ENCODE measurements around the gene MIB1.
A peak's percentile ranks its signal among the peaks of the same experiment; 100 is the strongest.
"Not testable (repeated sequence)": the region's sequence is repeated elsewhere in the genome, so short reads cannot be mapped to it uniquely, and the experiment has no call there.

The MIB1 gene

GRCh38 chr18:21740538-21741311 lies at the start of gene MIB1:
TSS of gene MIB1 (plus strand) at chr18:21740792. CDS start at chr18:21741584, 792 bp downstream.
- peaks cover 11% of the 10 kb centered on the region for H3K36me3 Mint-ChIP-seq (ENCODE audit: low read depth)
- peaks cover 15% of the 10 kb centered on the region for H3K9me3 Mint-ChIP-seq
- peaks cover 14% of the 10 kb centered on the region for H3K27me3 Mint-ChIP-seq (ENCODE audit: low read depth)
- H3K27ac Mint-ChIP-seq = peak within 1 kb of the TSS; percentile 93
- peak within 1 kb of the TSS; percentile 96 for H3K4me3 Mint-ChIP-seq
- peaks cover 27% of the 10 kb centered on the region for H3K4me1 Mint-ChIP-seq (ENCODE audit: low read depth)

- no peak overlapping the region for H3K27ac Mint-ChIP-seq
- H3K4me1 Mint-ChIP-seq (ENCODE audit: low read depth) = peaks cover 6% of the 10 kb centered on the region
- H3K4me3 Mint-ChIP-seq = no peak overlapping the region
- H3K9me3 Mint-ChIP-seq = peaks cover 6% of the 10 kb centered on the region
- no peaks in the 10 kb centered on the region for H3K27me3 Mint-ChIP-seq (ENCODE audit: low read depth)
- H3K36me3 Mint-ChIP-seq (ENCODE audit: low read depth) = peaks cover 58% of the 10 kb centered on the region
Measured at GRCh38 chr18:21693322-21693721, 47.3 kb upstream of the MIB1 start.

GRCh38 chr18:21700528-21701075 lies 40.0 kb upstream of the MIB1 start:
- H3K36me3 Mint-ChIP-seq (ENCODE audit: low read depth) = peaks cover 32% of the 10 kb centered on the region
- H3K27me3 Mint-ChIP-seq (ENCODE audit: low read depth) = no peaks in the 10 kb centered on the region
- H3K4me1 Mint-ChIP-seq (ENCODE audit: low read depth) = peaks cover 23% of the 10 kb centered on the region
- H3K9me3 Mint-ChIP-seq = no peaks in the 10 kb centered on the region
- no peak overlapping the region for H3K27ac Mint-ChIP-seq
- H3K4me3 Mint-ChIP-seq = no peak overlapping the region

GRCh38 chr18:21701621-21702020 lies 39.0 kb upstream of the MIB1 start:
- Mint-ChIP-seq H3K36me3 (ENCODE audit: low read depth) (peaks cover 28% of the 10 kb centered on the region), H3K4me3 (no peak overlapping the region), H3K27ac (no peak overlapping the region), H3K9me3 (no peaks in the 10 kb centered on the region), H3K27me3 (ENCODE audit: low read depth) (no peaks in the 10 kb centered on the region), H3K4me1 (ENCODE audit: low read depth) (peaks cover 26% of the 10 kb centered on the region)

- no peaks in the 10 kb centered on the region for H3K27me3 Mint-ChIP-seq (ENCODE audit: low read depth)
Measured at GRCh38 chr18:21702602-21703001, 38.0 kb upstream of the MIB1 start.

GRCh38 chr18:21703241-21703820 lies 37.3 kb upstream of the MIB1 start:
- no peaks in the 10 kb centered on the region for H3K9me3 Mint-ChIP-seq
- H3K27ac Mint-ChIP-seq = peak overlapping the region; percentile 98
- peak overlapping the region; percentile 99 for H3K4me3 Mint-ChIP-seq
- H3K4me1 Mint-ChIP-seq (ENCODE audit: low read depth) = peaks cover 26% of the 10 kb centered on the region
- H3K27me3 Mint-ChIP-seq (ENCODE audit: low read depth) = no peaks in the 10 kb centered on the region
- H3K36me3 Mint-ChIP-seq (ENCODE audit: low read depth) = peaks cover 24% of the 10 kb centered on the region

More at GRCh38 chr18:21702602-21703001, 38.0 kb upstream of the MIB1 start:
- Mint-ChIP-seq H3K4me3 (peak overlapping the region; percentile 99), H3K9me3 (no peaks in the 10 kb centered on the region), H3K4me1 (ENCODE audit: low read depth) (peaks cover 26% of the 10 kb centered on the region), H3K27ac (peak overlapping the region; percentile 59), H3K36me3 (ENCODE audit: low read depth) (peaks cover 28% of the 10 kb centered on the region)

GRCh38 chr18:21704603-21705364 lies 35.8 kb upstream of the MIB1 start, which contains the start of gene ABHD3:
TSS of gene ABHD3 (minus strand) at chr18:21704774. CDS start at chr18:21704665, 109 bp downstream.
- Mint-ChIP-seq H3K4me1 (ENCODE audit: low read depth) (peaks cover 31% of the 10 kb centered on the region), H3K27me3 (ENCODE audit: low read depth) (no peaks in the 10 kb centered on the region), H3K9me3 (no peaks in the 10 kb centered on the region), H3K4me3 (peak within 1 kb of the TSS; percentile 99), H3K27ac (peak within 1 kb of the TSS; percentile 98), H3K36me3 (ENCODE audit: low read depth) (peaks cover 13% of the 10 kb centered on the region)

GRCh38 chr18:21706386-21706865 lies 34.2 kb upstream of the MIB1 start:
- Mint-ChIP-seq H3K4me3 (no peak overlapping the region), H3K27ac (no peak overlapping the region), H3K4me1 (ENCODE audit: low read depth) (peaks cover 31% of the 10 kb centered on the region), H3K27me3 (ENCODE audit: low read depth) (no peaks in the 10 kb centered on the region), H3K36me3 (ENCODE audit: low read depth) (peaks cover 10% of the 10 kb centered on the region), H3K9me3 (no peaks in the 10 kb centered on the region)

- not testable (repeated sequence) for H3K4me3 Mint-ChIP-seq; H3K27me3 Mint-ChIP-seq (ENCODE audit: low read depth); H3K36me3 Mint-ChIP-seq (ENCODE audit: low read depth); H3K27ac Mint-ChIP-seq; H3K9me3 Mint-ChIP-seq
- peaks cover 29% of the 10 kb centered on the region for H3K4me1 Mint-ChIP-seq (ENCODE audit: low read depth)
Measured at GRCh38 chr18:21707130-21707529, 33.5 kb upstream of the MIB1 start.

- Mint-ChIP-seq H3K4me1 (ENCODE audit: low read depth) (peaks cover 9% of the 10 kb centered on the region), H3K27ac (no peak overlapping the region), H3K36me3 (ENCODE audit: low read depth) (no peaks in the 10 kb centered on the region), H3K9me3 (peaks cover 17% of the 10 kb centered on the region), H3K4me3 (no peak overlapping the region), H3K27me3 (ENCODE audit: low read depth) (peaks cover 10% of the 10 kb centered on the region)
Measured at GRCh38 chr18:21714474-21714873, 26.1 kb upstream of the MIB1 start.

GRCh38 chr18:21722687-21723086 lies 17.9 kb upstream of the MIB1 start:
- no peak overlapping the region for H3K4me3 Mint-ChIP-seq
- no peak overlapping the region for H3K27ac Mint-ChIP-seq
- peaks cover 3% of the 10 kb centered on the region for H3K4me1 Mint-ChIP-seq (ENCODE audit: low read depth)
- H3K36me3 Mint-ChIP-seq (ENCODE audit: low read depth) = peaks cover 2% of the 10 kb centered on the region
- H3K27me3 Mint-ChIP-seq (ENCODE audit: low read depth) = peaks cover 4% of the 10 kb centered on the region
- peaks cover under 1% of the 10 kb centered on the region for H3K9me3 Mint-ChIP-seq

GRCh38 chr18:21725201-21725600 lies 15.4 kb upstream of the MIB1 start:
- Mint-ChIP-seq H3K27me3 (ENCODE audit: low read depth) (peaks cover 3% of the 10 kb centered on the region), H3K9me3 (no peaks in the 10 kb centered on the region), H3K4me3 (no peak overlapping the region), H3K27ac (no peak overlapping the region), H3K4me1 (ENCODE audit: low read depth) (peaks cover 3% of the 10 kb centered on the region), H3K36me3 (ENCODE audit: low read depth) (peaks cover 2% of the 10 kb centered on the region)

GRCh38 chr18:21727702-21728101 lies 12.9 kb upstream of the MIB1 start:
- Mint-ChIP-seq H3K36me3 (ENCODE audit: low read depth) (peaks cover 2% of the 10 kb centered on the region), H3K27me3 (ENCODE audit: low read depth) (peaks cover 3% of the 10 kb centered on the region), H3K4me3 (no peak overlapping the region), H3K9me3 (no peaks in the 10 kb centered on the region), H3K27ac (no peak overlapping the region), H3K4me1 (ENCODE audit: low read depth) (peaks cover 3% of the 10 kb centered on the region)

GRCh38 chr18:21733011-21733410 lies 7.6 kb upstream of the MIB1 start:
- Mint-ChIP-seq H3K4me1 (ENCODE audit: low read depth) (no peaks in the 10 kb centered on the region), H3K4me3 (no peak overlapping the region), H3K9me3 (peaks cover 15% of the 10 kb centered on the region), H3K27ac (no peak overlapping the region), H3K27me3 (ENCODE audit: low read depth) (peaks cover 10% of the 10 kb centered on the region), H3K36me3 (ENCODE audit: low read depth) (peaks cover 7% of the 10 kb centered on the region)

Measured in T-helper 1 cell treated with Interleukin-12 subunit alpha and Interleukin-12 subunit beta and Interleukin-4 antibody, amounts not matched to agents 30 μg/mL and 1 μg/mL, for 36 hours (primary cell).